IMR-90 (cell line): Measurements from ENCODE around the gene AP1S1. TPM values are rescaled to one million over a fixed set of nuclear protein-coding genes. Genes with fewer than 3 reads are reported as not detected.
"Not testable (repeated sequence)": the region's sequence is repeated elsewhere in the genome, so short reads cannot be mapped to it uniquely, and the experiment has no call there.

Experiments used
- ATAC-seq: fragments of 200-7000 bp; cut with Tn5 transposase; 2 replicates; pipeline ENCODE4 v1.9.1; 2020; ENCODE audit warnings: low read depth, mild to moderate bottlenecking, moderate library complexity
- BruUV-seq: library from RNA; stranded (reverse); fragments of 400-500 nt; replicated peaks from 2 replicates; lab custom pipeline; 2021; lab: Mats Ljungman, UMichigan
- CTCF ChIA-PET: fragments of 300-600 bp; formaldehyde crosslinking; extraction: SDS; loops from one replicate; lab custom pipeline; 2021; ENCODE audit warnings: antibody characterized with exemption; lab: Yijun Ruan, JAX
- POLR2A ChIA-PET: fragments of 300-600 bp; sonication (Branson Sonifier 250); formaldehyde crosslinking; loops from one replicate; lab custom pipeline; 2022; ENCODE audit warnings: antibody characterized with exemption; ENCODE audit not compliant: unreplicated experiment; lab: Charles Lee
- DNase-seq: peaks from one replicate; pipeline ENCODE4 v3.0.0; 2013
- H2AFZ ChIP-seq: replicated peaks from 2 replicates; pipeline ENCODE3; 2013; ENCODE audit warnings: low read length, mild to moderate bottlenecking; ENCODE audit not compliant: poor library complexity
- H2AK5ac ChIP-seq: 2 replicates; pipeline ENCODE4 v1.6.1; 2013; ENCODE audit warnings: low read depth, low read length, inconsistent platforms
- H2AK9ac ChIP-seq: replicated peaks from 2 replicates; pipeline ENCODE3; 2013; ENCODE audit warnings: mild to moderate bottlenecking, low read depth, low read length, moderate library complexity; ENCODE audit not compliant: poor library complexity
- H2BK120ac ChIP-seq: 2 replicates; pipeline ENCODE4 v1.6.1; 2013; ENCODE audit warnings: low read depth, low read length, inconsistent platforms
- H2BK15ac ChIP-seq: 3 replicates; pipeline ENCODE4 v1.6.1; 2013; ENCODE audit warnings: low read depth, low read length, inconsistent platforms
- H2BK20ac ChIP-seq: 2 replicates; pipeline ENCODE4 v1.6.1; 2013; ENCODE audit warnings: low read depth, mild to moderate bottlenecking, inconsistent platforms, low read length, moderate library complexity
- H2BK5ac ChIP-seq: 2 replicates; pipeline ENCODE4 v1.6.1; 2013; ENCODE audit warnings: mild to moderate bottlenecking, low read depth, low read length, inconsistent platforms; ENCODE audit not compliant: poor library complexity, severe bottlenecking
- H3K14ac ChIP-seq: replicated peaks from 2 replicates; pipeline ENCODE4 v1.6.1; 2013; ENCODE audit warnings: low read depth, low read length, inconsistent platforms
- H3K18ac ChIP-seq: 2 replicates; pipeline ENCODE4 v1.6.1; 2013; ENCODE audit warnings: low read depth, low read length, control low read depth
- H3K23ac ChIP-seq: 2 replicates; pipeline ENCODE4 v1.6.1; 2013; ENCODE audit warnings: low read depth, low read length, inconsistent platforms
- H3K27ac ChIP-seq: 2 replicates; pipeline ENCODE4 v1.5.1; 2013; ENCODE audit warnings: mild to moderate bottlenecking, control low read depth, low read length; ENCODE audit not compliant: insufficient read depth
- H3K27me3 ChIP-seq: 2 replicates; pipeline ENCODE4 v1.6.1; 2013; ENCODE audit warnings: low read length; ENCODE audit not compliant: control insufficient read depth, insufficient read depth
- H3K36me3 ChIP-seq: 2 replicates; pipeline ENCODE4 v1.6.1; 2013; ENCODE audit warnings: low read length, mixed read lengths; ENCODE audit not compliant: control insufficient read depth, insufficient read depth
- H3K4ac ChIP-seq: 2 replicates; pipeline ENCODE4 v1.6.1; 2013; ENCODE audit warnings: low read depth, low read length, inconsistent platforms
- H3K4me1 ChIP-seq: 2 replicates; pipeline ENCODE4 v1.6.1; 2013; ENCODE audit warnings: low read length, mixed read lengths; ENCODE audit not compliant: control insufficient read depth, insufficient read depth
- H3K4me2 ChIP-seq: 2 replicates; pipeline ENCODE4 v1.6.1; 2013; ENCODE audit warnings: low read depth, mild to moderate bottlenecking, control low read depth, low read length, moderate library complexity
- H3K4me3 ChIP-seq: 2 replicates; pipeline ENCODE4 v1.5.1; 2013; ENCODE audit warnings: low read depth, mild to moderate bottlenecking, control low read depth, low read length, moderate library complexity; ENCODE audit not compliant: insufficient read depth
- H3K56ac ChIP-seq: 2 replicates; pipeline ENCODE4 v1.6.1; 2013; ENCODE audit warnings: low read length, inconsistent platforms; ENCODE audit not compliant: insufficient read depth; ENCODE audit errors: extremely low read depth
- H3K79me1 ChIP-seq, 2 experiments: 2 replicates each; pipeline ENCODE4 v1.6.1; 2013; ENCODE audit warnings: low read length in 2 of 2, inconsistent platforms in 1 of 2, low read depth in 1 of 2
- H3K9ac ChIP-seq: 2 replicates; pipeline ENCODE4 v1.6.1; 2013; ENCODE audit warnings: low read depth, low read length, control low read depth
- H3K9me1 ChIP-seq: 2 replicates; pipeline ENCODE4 v1.6.1; 2013; ENCODE audit warnings: low read length, inconsistent platforms; ENCODE audit not compliant: insufficient read depth
- H3K9me3 ChIP-seq: 2 replicates; pipeline ENCODE4 v1.6.1; 2013; ENCODE audit warnings: low read length; ENCODE audit not compliant: control insufficient read depth, insufficient read depth
- H4K20me1 ChIP-seq: 2 replicates; pipeline ENCODE4 v1.6.1; 2013; ENCODE audit warnings: low read length, inconsistent platforms; ENCODE audit not compliant: insufficient read depth
- H4K5ac ChIP-seq: 2 replicates; pipeline ENCODE4 v1.6.1; 2013; ENCODE audit warnings: mild to moderate bottlenecking, low read depth, low read length, control low read depth
- H4K8ac ChIP-seq, 2 experiments: 2 replicates each; pipeline ENCODE4 v1.6.1; 2013; ENCODE audit warnings: low read depth in 2 of 2, low read length in 2 of 2, control low read depth in 1 of 2, inconsistent platforms in 1 of 2
- H4K91ac ChIP-seq: 2 replicates; pipeline ENCODE4 v1.6.1; 2013; ENCODE audit warnings: low read depth, low read length, inconsistent platforms; ENCODE audit not compliant: insufficient read depth
- WGBS, 2 experiments: methylation state at CpG; one replicate each; pipeline versions ENCODE4 v1.1.5 to v1.1.7; 2013; ENCODE audit warnings: missing lambda C conversion rate in 2 of 2; ENCODE audit not compliant: insufficient read length in 1 of 2; ENCODE audit errors: extremely low coverage in 2 of 2; 5-methylcytosine and 5-hydroxymethylcytosine counted together
- dilution Hi-C: fragments of 300-500 bp; cut with HindIII; formaldehyde crosslinking; loops from one replicate; pipeline ENCODE4 v1.14.3; 2018; ENCODE audit warnings: low sequenced_read_pairs; ENCODE audit not compliant: unreplicated experiment
- in situ Hi-C: fragments of 300-500 bp; cut with MboI; formaldehyde crosslinking; loops from 3 replicates; pipeline ENCODE4 v1.14.3; 2019; ENCODE audit warnings: low sequenced_read_pairs, inconsistent platforms, mixed read lengths
- intact Hi-C: fragments of 100-400 bp; cut with micrococcal nuclease; formaldehyde crosslinking; loops from 2 replicates; pipeline ENCODE4 v1.10.0; 2022
- polyA plus RNA-seq, 3 experiments: library from polyadenylated mRNA; depleted of rRNA; stranded (reverse); fragments of >200 nt; gene quantifications; 2 replicates each; pipeline ENCODE4 v1.2.3, GENCODE V29; 2012; ENCODE audit warnings: low replicate concordance in 1 of 3
- total RNA-seq: library from RNA; depleted of rRNA; stranded (reverse); fragments of >200 nt; gene quantifications from 2 replicates; pipeline ENCODE4 v1.2.3, GENCODE V29; 2012

Gene AP1S1
- total and polyA plus RNA-seq, 2 of the 4 experiments (the other 2 are of a cell fraction) = 187 to 295 TPM

GRCh38 chr7:101121631-101121990 lies 32.7 kb upstream of the AP1S1 start:
- no CpG with 5 or more reads among the region's 9 CpGs for WGBS, 2 experiments
- H3K4me2 ChIP-seq, dilution Hi-C loops, H2AK9ac ChIP-seq, intact Hi-C loops, H2AFZ ChIP-seq, ATAC-seq, H3K9me3 ChIP-seq, DNase-seq, H3K36me3 ChIP-seq, H3K27me3 ChIP-seq, H3K9ac ChIP-seq, H4K20me1 ChIP-seq, CTCF ChIA-PET, H3K56ac ChIP-seq, H3K4me3 ChIP-seq: not testable (repeated sequence)
- peaks cover 4 to 46% of the 10 kb centered on the region in 2 experiments; a peak in 2 of 4 replicates for H3K79me1 ChIP-seq
- H2BK120ac ChIP-seq = peak overlapping the region; percentile 94
- BruUV-seq = TSS peak; percentile 67
- peaks cover 33% of the 10 kb centered on the region for H3K9me1 ChIP-seq
- H3K27ac ChIP-seq = peak overlapping the region; percentile 77
- H3K4ac ChIP-seq = peak overlapping the region; percentile 97
- POLR2A ChIA-PET = interaction anchor here (1.0 to 1.1 kb wide), 2 partner anchors 15 to 36 kb away, joined by 3 read pairs; partner anchors contain the start of gene TRIM56
- H2BK5ac ChIP-seq = peak overlapping the region; percentile 79
- H3K14ac ChIP-seq = peak overlapping the region; percentile 86
- H3K18ac ChIP-seq = peak overlapping the region; percentile 31; the same call in 1 of the 2 replicates
- H2BK15ac ChIP-seq = peak overlapping the region; percentile 87; the same call in 1 of the 3 replicates
- peaks cover 28% of the 10 kb centered on the region for H3K4me1 ChIP-seq
- peak overlapping the region; percentile 95 for H2BK20ac ChIP-seq
- H2AK5ac ChIP-seq = peak overlapping the region; percentile 97
- in situ Hi-C loops = loop anchor here (25.0 kb wide), 1 partner anchor 684 kb away; the partner anchor contains the start of genes MEPCE, PPP1R35 and ZCWPW1
- H4K8ac ChIP-seq = peak overlapping the region; percentile 50 to 71; a peak in 3 of 4 replicates
- H4K91ac ChIP-seq = peak overlapping the region; percentile 87
- H4K5ac ChIP-seq = peak overlapping the region; percentile 9; the same call in 1 of the 2 replicates
- peak overlapping the region; percentile 84; the same call in 1 of the 2 replicates for H3K23ac ChIP-seq
